Measurements from ENCODE around the gene PPFIA3. TPM values are rescaled to one million over a fixed set of nuclear protein-coding genes. Genes with fewer than 3 reads are reported as not detected.

Gene PPFIA3
- total RNA-seq, 1 experiment from 2014 or later: 19.1 TPM

- no peaks in the 10 kb centered on the region for H3K79me1 ChIP-seq (ENCODE audit: insufficient read depth, low read depth, low read length, poor library complexity, severe bottlenecking)
- H3K27ac ChIP-seq (ENCODE audit: insufficient read length, low read depth, low read length): no peak overlapping the region
- no peak overlapping the region for H3K14ac ChIP-seq (ENCODE audit: insufficient read depth, low read length)
- H3K4me1 ChIP-seq (ENCODE audit: insufficient read depth, low read length): peaks cover 3% of the 10 kb centered on the region; the same call in 1 of the 2 replicates
- no peak overlapping the region for H2BK20ac ChIP-seq (ENCODE audit: low read depth, low read length, poor library complexity, severe bottlenecking)
- no peak overlapping the region for H2AK5ac ChIP-seq (ENCODE audit: insufficient read length, low read length)
- no peak overlapping the region for H2BK15ac ChIP-seq (ENCODE audit: low read depth, low read length)
- H4K8ac ChIP-seq (replicated peaks; ENCODE audit: insufficient read length, low read depth, low read length): no peak overlapping the region
- H3K4me2 ChIP-seq (ENCODE audit: insufficient read depth, insufficient read length, low read length): no peak overlapping the region
- H3K9ac ChIP-seq (ENCODE audit: extremely low read depth, insufficient read length, low read length): no peak overlapping the region
- whole genome bisulfite sequencing (ENCODE audit: extremely low coverage, insufficient read length, low lambda C conversion rate): no CpG with 5 or more reads among the region's 1 CpG
- H3K27me3 Mint-ChIP-seq (ENCODE audit: low read depth): peaks cover 26% of the 10 kb centered on the region
- H3T11ph ChIP-seq (ENCODE audit: low read length): no peak overlapping the region
- no peak overlapping the region for H2BK5ac ChIP-seq (ENCODE audit: insufficient read length, low read length)
- no peak overlapping the region for H3K56ac ChIP-seq (ENCODE audit: insufficient read length, low read depth, low read length)
- H4K5ac ChIP-seq (ENCODE audit: insufficient read length, low read depth, low read length): no peak overlapping the region
- H3K23ac ChIP-seq (ENCODE audit: insufficient read length, low read depth, low read length): no peak overlapping the region
- DNase-seq: no peak
- H3K9me3 Mint-ChIP-seq: no peaks in the 10 kb centered on the region; a peak in 1 of 5 replicates
- no peak overlapping the region for H2BK12ac ChIP-seq (ENCODE audit: insufficient read length, low read depth, low read length)
- H3K36me3 Mint-ChIP-seq (ENCODE audit: insufficient read depth in 1 of 3, low read depth in 3 of 3): peaks cover 0 to 4% (median 0%) of the 10 kb centered on the region in 3 experiments; a peak in 1 of 7 replicates
- no peaks in the 10 kb centered on the region for H4K20me1 ChIP-seq (ENCODE audit: control insufficient read depth, insufficient read depth, insufficient read length)
- no peak for TF ChIP-seq CTCF (conservative IDR thresholded peaks at IDR 0.05)
- peaks cover 4% of the 10 kb centered on the region for H3K23me2 ChIP-seq (ENCODE audit: insufficient read length, low read depth, low read length, poor library complexity, severe bottlenecking)
- no peak overlapping the region for H3K27ac Mint-ChIP-seq
- no peak overlapping the region for H4K91ac ChIP-seq (ENCODE audit: insufficient read length, low read depth, low read length)
- no peaks in the 10 kb centered on the region for H3K9me3 ChIP-seq (ENCODE audit: control insufficient read depth, low read depth, low read length)
- peaks cover 25 to 33% of the 10 kb centered on the region in 2 experiments for H3K4me1 Mint-ChIP-seq
- peaks cover 9% of the 10 kb centered on the region; the same call in 1 of the 2 replicates for H3K27me3 ChIP-seq (ENCODE audit: insufficient read depth, low read length)
- H3K79me2 ChIP-seq (ENCODE audit: insufficient read depth, low read length): no peaks in the 10 kb centered on the region
- peak overlapping the region in 1 of 2 experiments; percentile 60; a peak in 2 of 5 replicates for H3K4me3 Mint-ChIP-seq
- no peak overlapping the region for H2BK120ac ChIP-seq (ENCODE audit: low read depth, low read length, poor library complexity, severe bottlenecking)
- no peak overlapping the region for H3K18ac ChIP-seq (ENCODE audit: insufficient read length, low read depth, low read length)
- H3K4ac ChIP-seq (ENCODE audit: low read depth, low read length): no peak overlapping the region
- H2AFZ ChIP-seq (ENCODE audit: low read length): no peak overlapping the region
These were observed 2.8 kb upstream of the PPFIA3 start for GRCh38 chr19:49116544-49116943.
